Measurements from ENCODE around the gene PTPRN2.

Gene PTPRN2

GRCh38 chr7:157996359-157997079, 591.1 kb downstream of the PTPRN2 start:
- no peak for DNase-seq (ENCODE audit: low read depth)
- H3K4me3 ChIP-seq (ENCODE audit: low read depth, low read length) = no peak overlapping the region
- TF ChIP-seq, protein P1, sequence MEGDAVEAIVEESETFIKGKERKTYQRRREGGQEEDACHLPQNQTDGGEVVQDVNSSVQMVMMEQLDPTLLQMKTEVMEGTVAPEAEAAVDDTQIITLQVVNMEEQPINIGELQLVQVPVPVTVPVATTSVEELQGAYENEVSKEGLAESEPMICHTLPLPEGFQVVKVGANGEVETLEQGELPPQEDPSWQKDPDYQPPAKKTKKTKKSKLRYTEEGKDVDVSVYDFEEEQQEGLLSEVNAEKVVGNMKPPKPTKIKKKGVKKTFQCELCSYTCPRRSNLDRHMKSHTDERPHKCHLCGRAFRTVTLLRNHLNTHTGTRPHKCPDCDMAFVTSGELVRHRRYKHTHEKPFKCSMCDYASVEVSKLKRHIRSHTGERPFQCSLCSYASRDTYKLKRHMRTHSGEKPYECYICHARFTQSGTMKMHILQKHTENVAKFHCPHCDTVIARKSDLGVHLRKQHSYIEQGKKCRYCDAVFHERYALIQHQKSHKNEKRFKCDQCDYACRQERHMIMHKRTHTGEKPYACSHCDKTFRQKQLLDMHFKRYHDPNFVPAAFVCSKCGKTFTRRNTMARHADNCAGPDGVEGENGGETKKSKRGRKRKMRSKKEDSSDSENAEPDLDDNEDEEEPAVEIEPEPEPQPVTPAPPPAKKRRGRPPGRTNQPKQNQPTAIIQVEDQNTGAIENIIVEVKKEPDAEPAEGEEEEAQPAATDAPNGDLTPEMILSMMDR (IDR thresholded peaks at IDR 0.05; ENCODE audit: low read depth, low read length, missing control alignments) = no peak

DNA sequence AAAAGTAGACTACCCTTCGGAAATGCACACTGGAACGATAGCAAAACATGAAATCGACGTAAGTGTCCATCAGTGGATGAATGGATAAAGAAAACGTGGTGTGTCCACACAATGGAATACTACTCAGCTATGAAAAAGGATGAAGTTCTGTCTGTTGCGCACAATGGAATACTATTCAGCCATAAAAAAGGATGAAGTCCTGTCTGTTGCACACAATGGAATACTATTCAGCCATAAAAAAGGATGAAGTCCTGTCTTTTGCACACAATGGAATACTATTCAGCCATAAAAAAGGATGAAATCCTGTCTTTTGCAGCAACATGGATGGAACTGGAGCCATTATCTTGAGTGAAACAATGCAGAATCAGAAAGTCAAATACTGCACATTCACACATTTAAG, 591.8 kb downstream of the PTPRN2 start:
- TF ChIP-seq, protein P1 (IDR thresholded peaks at IDR 0.05; ENCODE audit: low read depth, low read length, missing control alignments) = no peak
- no peak for DNase-seq (ENCODE audit: low read depth)
- no peak overlapping the region for H3K4me3 ChIP-seq (ENCODE audit: low read depth, low read length)

GRCh38 chr7:157994319-157994718, 593.3 kb downstream of the PTPRN2 start:
- no peak overlapping the region for H3K4me3 ChIP-seq (ENCODE audit: low read depth, low read length)
- DNase-seq (ENCODE audit: low read depth) = no peak
- TF ChIP-seq, protein P1 (IDR thresholded peaks at IDR 0.05; ENCODE audit: low read depth, low read length, missing control alignments) = no peak

DNA sequence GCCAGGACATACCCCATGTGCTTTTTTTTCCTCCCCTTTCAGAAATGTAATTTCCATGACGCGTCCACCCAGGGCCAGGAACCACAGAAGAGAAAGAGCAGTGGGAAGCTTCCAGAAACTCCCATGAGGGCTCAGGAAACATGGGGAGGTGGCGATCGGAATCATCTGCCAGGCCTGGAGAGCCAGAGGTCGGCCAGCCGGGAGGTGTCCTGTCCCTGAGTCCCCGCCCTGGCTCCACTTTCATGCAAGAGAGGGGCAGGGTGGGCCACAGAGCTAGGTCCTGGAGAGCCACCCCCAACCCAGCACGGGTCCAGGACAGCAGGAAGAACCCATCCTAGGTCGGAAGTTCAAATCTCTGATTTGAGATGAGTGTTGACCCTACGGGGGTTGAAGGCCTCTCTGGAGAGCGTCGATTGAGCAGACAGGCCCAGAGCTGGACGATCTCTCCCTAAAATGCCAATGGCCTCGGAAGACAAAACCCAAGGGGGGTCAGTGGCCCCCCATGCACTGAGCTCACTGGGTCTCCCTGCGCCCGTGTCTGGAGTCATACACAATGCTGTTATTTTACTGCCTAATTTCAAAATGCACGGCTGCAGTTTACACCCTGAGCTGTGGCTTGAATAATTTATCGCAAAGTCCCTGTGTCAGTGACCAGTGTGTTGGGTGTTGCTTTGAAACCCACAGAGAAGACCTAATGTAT, 594.1 kb downstream of the PTPRN2 start:
- TF ChIP-seq, protein P1 (IDR thresholded peaks at IDR 0.05; ENCODE audit: low read depth, low read length, missing control alignments) = no peak
- DNase-seq (ENCODE audit: low read depth) = no peak
- H3K4me3 ChIP-seq (ENCODE audit: low read depth, low read length) = no peak overlapping the region

DNA sequence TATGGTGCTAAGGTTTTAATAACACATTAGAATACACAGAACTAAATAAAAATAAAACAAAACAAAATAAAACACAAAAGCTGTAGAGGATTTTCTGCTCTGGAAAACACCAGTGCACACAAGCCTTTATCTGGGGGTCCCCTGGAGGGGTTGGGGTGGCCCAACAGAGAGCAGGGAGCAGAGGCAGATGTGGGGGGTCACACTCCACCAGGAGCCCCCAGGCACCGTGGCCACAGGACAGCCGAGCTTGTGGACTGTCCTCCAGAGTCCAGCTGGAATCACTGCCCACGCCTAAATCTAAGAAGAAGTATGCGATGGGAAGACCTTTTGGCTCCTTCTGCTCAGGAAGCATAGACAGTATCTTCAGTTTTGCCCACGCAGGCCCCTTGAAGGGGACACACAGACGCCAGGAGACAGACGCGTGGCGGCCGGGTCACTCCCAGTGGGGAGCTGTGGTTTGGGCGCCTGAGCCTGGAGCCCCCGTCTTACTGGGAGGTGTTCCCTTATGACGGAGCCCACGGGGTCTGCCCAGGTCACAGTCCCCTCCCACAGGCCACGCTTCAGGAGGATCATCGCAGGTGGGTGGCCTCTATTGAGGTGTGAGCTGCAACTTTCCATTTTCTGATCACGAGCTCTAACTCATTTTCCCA, 595.0 kb downstream of the PTPRN2 start:
- DNase-seq (ENCODE audit: low read depth) = no peak
- no peak overlapping the region for H3K4me3 ChIP-seq (ENCODE audit: low read depth, low read length)
- TF ChIP-seq, protein P1 (IDR thresholded peaks at IDR 0.05; ENCODE audit: low read depth, low read length, missing control alignments) = no peak

DNA sequence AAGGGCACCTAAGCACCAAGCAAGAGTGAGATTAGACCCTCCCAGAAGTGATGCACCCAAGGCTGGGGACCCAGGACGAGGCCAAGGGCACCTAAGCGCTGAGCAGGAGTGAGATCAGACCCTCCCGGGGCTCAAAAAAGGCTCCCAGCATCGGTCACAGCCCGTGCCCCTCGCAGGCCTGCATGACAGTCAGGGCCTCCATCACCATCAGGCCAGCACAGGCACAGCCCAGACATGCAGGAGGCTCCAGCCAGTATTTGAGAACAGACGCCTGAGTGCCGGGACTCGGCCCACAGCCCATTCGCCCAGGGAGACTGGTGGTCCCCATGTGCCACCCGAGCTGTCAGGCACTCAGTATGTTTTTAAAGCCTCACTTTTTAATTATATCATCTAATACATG, 595.9 kb downstream of the PTPRN2 start:
- H3K4me3 ChIP-seq (ENCODE audit: low read depth, low read length) = no peak overlapping the region
- DNase-seq (ENCODE audit: low read depth) = no peak
- TF ChIP-seq, protein P1 (IDR thresholded peaks at IDR 0.05; ENCODE audit: low read depth, low read length, missing control alignments) = no peak
